Midbrain (tissue), 1 donor: ENCODE results near the gene ANXA6.

Experiments used
- DNase-seq: peaks from one replicate; lab custom pipeline; 2025; lab: John Stamatoyannopoulos, UW

Gene ANXA6

DNA sequence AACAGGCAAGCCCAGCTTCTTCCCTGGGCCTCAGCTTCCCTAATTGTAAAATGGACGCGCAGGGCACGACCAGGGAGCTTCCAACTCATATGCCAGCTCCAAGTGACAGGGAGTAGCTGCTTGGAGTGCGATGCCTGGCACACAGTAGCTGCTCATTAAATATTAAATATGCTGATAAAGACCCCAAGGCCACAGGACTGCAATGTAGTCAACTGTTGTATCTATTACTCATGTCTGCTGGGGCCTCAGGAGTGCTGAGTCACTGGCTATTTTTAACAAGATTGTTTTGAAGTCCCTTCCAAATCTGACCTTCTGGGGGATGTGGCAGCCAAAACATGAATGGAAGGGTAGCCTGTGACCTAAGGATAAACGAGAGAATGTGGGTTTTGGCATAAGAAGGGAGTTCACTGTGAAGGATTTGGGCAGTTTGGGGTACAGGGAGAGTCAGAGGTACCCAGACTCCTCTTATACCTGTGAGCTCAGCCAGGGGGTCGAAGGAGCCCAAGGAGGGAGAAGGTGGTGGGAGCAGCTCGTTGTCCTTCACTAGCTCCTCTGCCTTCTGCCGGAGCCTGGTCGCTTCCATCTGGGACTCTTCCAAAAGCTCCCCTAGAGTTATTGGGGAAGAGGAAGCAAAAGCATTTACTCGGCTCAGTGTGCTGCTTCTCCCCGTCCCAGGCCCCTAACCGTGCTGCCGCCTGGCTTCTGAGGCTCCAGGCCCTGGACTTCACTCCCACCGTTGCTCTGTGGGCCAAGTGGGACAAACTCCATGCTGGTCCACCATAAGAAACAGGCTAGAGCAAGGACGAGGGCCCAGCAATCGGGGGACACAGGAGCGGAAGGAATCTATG lies 94.2 kb downstream of the ANXA6 start:
- DNase-seq: no peak

DNA sequence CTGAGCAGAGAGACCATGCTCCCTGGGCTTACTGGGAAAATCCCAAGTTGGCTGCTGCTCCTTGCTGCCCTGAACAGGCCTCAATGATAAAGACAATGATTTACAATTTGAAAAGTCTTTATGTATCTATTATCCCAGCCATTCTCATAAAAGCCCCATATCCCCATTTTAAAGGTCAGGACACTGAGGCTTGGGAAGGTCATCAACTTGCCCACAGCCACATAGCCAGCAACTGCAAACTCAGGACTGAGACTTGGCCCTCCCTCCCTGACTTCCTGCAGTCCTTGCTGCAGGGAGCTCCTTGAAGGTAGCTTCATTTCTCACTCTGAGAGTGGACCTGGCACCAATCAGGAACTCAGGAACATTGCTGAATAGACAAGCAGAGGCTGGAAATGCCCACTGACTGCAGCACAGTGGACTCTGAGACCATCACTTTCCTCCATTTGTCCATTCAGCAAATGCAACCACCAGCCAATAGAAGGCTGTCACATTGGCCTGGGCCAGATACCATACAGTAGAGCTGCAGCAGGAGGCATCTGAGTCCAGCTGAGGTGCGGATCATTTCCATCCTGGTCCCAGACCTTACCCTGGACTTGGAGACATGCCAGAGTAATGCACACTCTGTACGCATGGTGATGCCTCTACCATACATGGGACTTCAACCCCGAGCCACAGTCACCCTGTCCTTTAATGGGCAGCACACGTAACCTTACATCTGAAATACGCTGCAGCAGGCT lies 95.0 kb downstream of the ANXA6 start:
- no peak for DNase-seq

- no peak for DNase-seq
These were observed 96.8 kb downstream of the ANXA6 start for GRCh38 chr5:151060742-151061141.

- no peak for DNase-seq
These were observed 98.6 kb downstream of the ANXA6 start for GRCh38 chr5:151058891-151059489.

GRCh38 chr5:151058301-151058700 lies 99.3 kb downstream of the ANXA6 start:
- DNase-seq: no peak

DNA sequence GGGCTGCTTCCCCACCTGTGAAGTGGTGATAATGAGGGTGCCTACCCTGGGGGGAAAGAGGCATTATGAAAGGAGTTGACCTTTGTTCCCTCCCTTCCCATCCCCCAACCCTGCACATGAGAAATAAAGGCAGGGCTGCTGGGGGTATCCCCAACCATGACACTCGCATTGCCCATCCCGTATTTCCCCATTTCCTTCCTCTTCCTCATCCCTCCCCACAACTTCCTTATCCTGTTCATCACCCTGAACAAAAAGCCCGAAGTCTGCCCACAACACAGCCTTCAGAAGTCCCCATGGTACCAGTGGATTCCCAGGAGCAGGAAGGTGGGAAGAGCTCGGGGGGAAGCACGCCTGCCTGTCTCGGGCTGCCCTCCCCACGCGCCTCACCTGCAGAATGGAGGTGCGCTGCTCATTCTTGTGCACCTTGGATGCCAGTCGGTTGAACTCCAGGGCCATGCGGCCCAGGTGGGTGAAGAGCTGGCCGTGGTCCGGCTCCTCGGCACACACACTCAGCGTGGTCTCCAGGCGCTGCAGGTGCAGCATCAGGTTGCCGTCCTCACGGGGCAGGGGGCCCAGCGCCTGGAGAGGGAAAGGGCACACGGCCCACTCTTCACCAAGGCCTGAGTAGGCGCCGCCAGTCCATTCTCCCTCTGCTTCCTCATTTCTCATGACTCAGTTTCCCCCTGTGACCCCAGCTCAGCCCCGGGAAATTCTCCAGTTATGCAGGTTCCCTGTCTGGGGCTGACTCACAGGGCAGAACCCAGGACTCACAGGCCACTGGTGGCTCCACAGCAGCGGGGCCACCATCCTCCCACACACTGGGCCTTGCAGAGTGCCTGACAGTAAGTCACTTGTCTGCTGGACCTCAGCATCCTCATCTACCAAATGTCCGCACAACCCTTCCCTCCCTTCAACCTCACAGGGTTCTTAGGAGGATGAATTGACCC lies 100.9 kb downstream of the ANXA6 start:
- no peak for DNase-seq

DNA sequence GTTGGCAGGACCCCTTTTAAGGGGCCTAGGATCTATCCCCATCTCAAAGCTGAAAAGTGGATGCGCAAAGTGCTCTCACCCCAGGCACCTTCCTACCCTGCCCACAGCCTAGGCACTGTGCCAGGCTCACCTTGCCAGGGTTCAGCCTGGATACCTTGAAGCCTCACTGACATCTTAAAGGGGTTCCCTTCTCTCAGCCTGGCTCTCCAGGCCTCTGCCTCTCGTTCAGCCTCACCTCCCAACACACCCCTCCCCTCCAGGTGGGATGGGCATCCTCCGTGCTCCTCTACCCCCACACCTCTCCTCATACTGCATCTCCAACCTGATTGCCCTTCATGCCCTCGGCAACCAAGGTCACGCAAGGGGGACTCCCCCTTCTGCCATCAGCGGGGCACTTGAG lies 102.2 kb downstream of the ANXA6 start:
- DNase-seq: no peak

GRCh38 chr5:151054709-151055108 lies 102.9 kb downstream of the ANXA6 start:
- no peak for DNase-seq

DNA sequence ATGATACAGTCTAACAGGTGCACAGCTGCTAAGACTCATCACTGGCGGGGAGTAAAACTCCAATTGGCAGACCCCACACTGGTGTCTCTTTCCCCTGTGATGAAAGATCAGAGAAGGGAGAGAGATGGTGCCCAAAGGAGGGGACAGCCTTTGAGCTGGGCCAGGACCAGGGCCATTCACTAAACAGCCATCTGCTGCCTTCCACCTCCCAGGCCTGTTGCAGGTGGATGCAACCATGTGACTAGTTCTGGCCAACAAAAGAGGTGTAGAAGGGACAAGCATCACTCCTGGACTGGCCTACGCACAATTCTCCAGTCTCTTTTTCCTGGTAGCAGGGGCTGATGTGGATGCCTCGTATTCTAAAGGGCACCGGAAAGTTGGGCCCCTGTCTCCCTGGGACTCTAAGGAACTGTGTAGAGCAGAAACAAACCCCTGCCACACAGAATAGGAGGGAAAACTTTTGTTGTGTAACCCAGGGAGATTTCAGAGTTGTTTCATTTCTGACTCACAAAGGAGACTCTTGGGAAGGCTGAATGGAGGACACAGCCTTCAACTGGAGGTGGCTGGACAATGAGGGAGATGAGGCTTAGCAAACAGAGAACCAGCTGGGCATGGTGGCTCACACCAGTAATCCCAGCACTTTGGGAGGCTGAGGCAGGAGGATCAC lies 103.7 kb downstream of the ANXA6 start:
- DNase-seq: no peak

- DNase-seq: no peak
These were observed 104.7 kb downstream of the ANXA6 start for GRCh38 chr5:151052836-151053235.

DNA sequence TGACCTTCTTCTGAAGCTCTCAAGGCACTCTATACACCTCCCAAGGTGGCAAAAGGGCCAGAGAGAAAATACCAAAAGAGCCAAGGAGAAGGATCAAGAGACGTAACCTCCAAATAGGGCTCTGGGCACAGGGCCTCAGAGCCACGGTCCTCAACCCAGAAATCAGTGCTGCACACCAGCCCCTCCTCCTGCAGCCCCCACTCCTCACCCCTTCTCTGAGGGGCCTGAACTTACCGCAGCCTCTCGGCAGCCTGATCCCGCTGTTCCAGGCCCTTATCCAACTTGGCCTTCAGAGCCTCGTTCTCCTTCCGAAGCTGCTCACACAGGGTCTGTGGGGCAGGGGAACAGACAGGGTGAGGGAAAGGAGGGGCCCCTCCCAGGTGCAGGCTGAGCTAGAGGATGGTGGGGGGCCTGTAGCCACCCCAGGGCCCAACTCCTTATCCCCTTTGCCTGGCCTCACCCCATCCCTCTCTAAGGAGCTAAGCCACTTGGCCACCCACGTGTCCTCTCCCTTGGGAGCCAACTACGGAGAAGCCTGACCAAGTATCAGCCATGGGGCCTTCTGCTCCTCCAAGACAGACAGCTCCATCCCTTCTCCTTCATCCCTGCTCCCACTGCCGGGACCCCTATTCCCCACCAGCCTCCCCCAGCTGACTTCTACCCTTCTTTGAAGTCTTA lies 105.5 kb downstream of the ANXA6 start:
- no peak for DNase-seq

DNA sequence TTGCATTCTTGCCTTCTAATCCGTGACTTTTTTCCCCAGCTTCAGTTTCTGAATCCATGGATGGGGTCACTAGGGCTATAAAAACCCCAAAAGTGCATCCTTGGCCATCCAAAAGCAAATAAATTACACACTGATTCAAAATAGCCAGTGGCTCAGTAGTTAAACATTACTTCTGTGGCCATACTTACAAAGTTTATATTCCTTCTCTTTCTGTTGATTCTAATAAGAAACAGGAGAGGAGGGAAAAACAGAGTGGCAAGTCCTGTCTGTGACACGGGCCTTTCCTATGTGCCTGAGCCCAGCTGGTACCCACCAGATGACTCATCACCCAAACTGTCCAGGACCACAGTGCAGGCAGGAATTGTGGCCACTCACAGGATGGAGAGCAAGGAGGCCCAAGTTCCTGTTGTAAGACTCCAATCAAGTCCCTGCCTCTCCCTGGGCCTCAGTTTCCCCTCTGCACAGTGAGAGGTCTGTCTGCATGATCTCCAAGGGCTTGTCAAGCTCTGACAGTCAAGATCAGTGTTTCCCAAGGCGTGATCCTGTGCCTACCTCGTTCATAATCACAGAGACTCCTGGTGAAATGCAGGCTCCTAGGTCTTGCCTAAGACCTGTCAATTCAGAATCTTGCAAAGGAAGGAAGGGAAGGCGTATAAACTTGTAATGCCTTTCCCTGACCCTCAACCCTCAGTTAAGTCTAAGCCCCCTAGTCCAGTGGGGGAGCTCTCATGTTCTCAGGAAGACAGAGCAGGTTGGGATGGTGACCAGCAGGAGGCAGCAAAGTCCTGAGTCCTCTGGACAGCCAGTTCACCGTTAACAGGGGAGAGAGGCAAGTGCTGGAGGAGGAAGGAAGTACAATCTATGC lies 106.3 kb downstream of the ANXA6 start:
- peak; percentile 65 for DNase-seq
